ENCODE data around the gene C9orf50.
"Not testable (repeated sequence)": the region's sequence is repeated elsewhere in the genome, so short reads cannot be mapped to it uniquely, and the experiment has no call there.

The C9orf50 gene

DNA sequence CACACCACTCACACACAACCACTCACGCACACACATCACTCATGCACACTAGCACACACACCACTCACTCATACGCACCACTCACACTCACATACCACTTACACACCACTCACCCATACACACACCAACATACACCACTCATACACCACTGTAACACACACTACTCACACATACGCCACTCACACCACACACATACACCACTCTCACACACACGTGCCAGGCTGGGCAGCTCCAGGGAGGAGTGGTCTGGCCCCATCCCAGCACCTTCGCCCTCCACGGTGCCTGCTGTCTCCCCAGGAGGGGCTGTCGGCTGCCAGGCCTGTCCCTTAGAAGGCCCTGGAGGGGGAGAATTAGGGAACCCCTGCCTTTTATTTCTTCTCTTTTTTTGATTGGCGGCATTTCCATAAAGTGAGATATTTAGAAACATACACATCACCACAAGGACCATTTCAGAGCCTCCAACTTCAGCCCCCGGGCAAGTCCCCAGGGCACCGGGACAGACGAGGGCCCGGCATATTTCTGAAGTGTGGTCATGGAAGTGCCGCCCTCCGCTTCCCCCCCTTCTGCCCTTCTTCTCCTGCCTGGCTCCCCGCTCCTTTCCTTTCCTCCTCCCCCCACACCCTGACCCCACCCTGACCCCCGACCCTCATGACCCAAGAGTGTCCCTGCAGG is 27.3 kb upstream of the C9orf50 start:
- DNase-seq (ENCODE audit: low spot score), result no peak

GRCh38 chr9:129647635-129648034 is 26.7 kb upstream of the C9orf50 start:
- DNase-seq (ENCODE audit: low spot score), result no peak

DNA sequence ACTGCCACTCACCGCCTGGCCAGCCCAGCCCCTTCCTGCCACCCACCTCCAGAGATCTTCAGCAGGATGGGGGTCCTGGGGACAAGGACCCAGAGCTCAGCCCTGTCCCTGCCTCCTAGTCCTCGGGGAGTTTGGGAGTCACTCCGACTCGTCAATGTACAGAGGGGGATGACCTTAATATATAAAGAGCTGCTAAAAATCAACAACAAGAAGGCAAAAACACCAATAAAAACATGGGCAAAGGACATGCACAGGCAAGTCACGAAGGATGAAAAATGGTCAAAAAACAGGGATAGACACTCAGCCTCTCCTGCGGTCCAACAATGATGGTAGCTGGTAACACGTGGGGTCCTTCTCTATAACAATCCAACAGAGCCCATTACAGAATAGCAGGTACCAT is 25.8 kb upstream of the C9orf50 start:
- no peak for DNase-seq (ENCODE audit: low spot score)

GRCh38 chr9:129646252-129646651 is 25.4 kb upstream of the C9orf50 start:
- no peak for DNase-seq (ENCODE audit: low spot score)

DNA sequence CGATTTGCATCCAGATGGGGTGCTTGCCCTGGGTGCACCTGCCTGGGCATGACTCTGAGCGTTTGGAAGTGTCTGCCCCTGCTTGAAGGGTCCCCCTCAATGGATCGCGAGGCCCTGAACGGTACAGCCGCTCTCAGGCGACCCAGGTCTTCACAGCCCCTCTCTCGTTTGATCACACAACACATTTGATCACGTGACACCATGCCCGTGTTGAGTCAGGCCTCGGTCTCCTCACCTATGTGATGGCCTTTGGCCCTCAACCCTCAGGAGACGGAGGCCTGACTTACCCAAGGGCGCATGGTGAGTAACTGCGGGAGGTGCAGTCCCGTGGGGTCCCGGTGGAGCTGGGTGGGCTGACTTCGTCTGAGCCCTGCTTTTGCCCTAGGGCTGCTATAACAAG is 24.0 kb upstream of the C9orf50 start:
- no peak for DNase-seq (ENCODE audit: low spot score)

DNA sequence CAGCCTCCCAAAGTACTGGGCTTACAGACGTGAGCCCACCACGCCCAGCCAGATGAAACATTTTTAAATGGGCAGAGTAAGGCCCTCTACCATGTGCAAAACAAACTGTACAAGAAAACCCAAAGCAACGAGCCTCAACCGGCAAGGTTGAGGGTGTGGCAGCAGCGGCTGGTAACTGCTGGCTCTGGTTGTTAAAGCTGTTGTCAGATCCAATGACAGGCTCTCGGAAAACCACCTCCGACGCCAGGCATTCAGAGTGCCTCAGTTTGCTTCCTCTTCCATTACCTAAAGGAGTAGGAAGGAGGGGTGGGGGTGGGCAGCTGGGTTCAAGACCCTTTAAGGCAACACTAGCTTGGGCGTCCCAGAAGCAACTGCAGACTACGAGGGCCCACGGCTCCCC is 23.5 kb upstream of the C9orf50 start:
- no peak for DNase-seq (ENCODE audit: low spot score)

DNA sequence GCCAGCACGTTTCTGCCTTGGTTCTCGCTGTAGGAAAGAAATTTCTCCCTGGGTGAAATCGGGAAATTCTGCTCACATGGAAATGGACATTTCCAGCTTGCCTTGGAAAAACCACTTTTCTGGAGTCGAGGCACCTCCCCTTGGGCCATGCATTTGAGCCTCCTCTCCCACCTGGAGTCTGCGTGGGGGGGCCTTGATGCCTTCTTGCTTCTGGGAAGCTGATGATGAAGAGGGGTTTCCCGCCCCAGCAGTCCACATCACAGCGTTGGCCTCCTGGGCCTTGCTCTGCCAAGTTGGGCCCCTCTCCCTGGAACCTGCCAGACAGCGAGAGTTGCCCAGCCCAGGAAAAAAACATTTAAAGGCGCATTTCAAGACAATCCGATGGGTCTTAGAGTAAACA is 22.8 kb upstream of the C9orf50 start:
- no peak for DNase-seq (ENCODE audit: low spot score)

- peak; percentile 96 for DNase-seq (ENCODE audit: low spot score)
Measured at GRCh38 chr9:129641750-129642585, 21.1 kb upstream of the C9orf50 start, which contains the start of gene ASB6. TSS of gene ASB6 (minus strand) at chr9:129642151. CDS start at chr9:129641999, 152 bp downstream.

GRCh38 chr9:129640871-129641749 is 20.2 kb upstream of the C9orf50 start:
- DNase-seq (ENCODE audit: low spot score), result peak; percentile 47

- no peak for DNase-seq (ENCODE audit: low spot score)
Measured at GRCh38 chr9:129640086-129640870, 19.4 kb upstream of the C9orf50 start.

- DNase-seq (ENCODE audit: low spot score), result no peak
Measured at GRCh38 chr9:129639756-129640085, 18.8 kb upstream of the C9orf50 start.

DNA sequence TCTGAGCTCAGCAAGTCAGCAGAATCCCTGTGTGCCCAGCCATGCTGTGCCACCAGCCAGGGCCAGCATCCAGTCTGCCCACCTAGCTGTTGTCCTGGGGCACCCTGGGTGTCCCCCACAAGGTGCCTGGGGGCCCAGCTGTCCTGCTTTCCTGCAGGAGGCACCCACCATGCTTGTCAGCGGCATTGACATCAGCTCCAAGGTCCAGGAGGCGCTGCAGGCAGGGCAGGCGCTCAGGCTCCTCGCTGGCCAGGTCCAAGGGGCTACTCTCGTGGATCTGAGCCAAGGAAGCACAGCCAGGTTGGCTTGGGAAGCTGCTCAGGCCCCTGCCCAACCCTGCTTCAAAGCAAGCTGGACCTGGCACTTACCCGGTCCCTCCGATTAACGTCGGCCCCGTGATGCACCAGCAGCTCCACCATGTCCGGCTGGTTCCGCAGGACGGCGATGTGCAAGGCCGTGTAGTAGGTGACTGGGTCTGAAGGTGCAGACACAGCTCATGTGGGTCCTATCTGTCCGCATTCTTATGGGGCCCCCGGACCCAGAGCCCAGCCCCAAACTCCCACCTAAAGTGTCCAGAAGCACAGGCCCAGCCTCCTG is 18.2 kb upstream of the C9orf50 start:
- DNase-seq (ENCODE audit: low spot score), result no peak

GRCh38 chr9:129637673-129638439 is 17.0 kb upstream of the C9orf50 start:
- DNase-seq (ENCODE audit: low spot score), result no peak

GRCh38 chr9:129637102-129637501 is 16.2 kb upstream of the C9orf50 start:
- DNase-seq (ENCODE audit: low spot score), result no peak

GRCh38 chr9:129636343-129636742 is 15.4 kb upstream of the C9orf50 start:
- DNase-seq (ENCODE audit: low spot score), result not testable (repeated sequence)

DNA sequence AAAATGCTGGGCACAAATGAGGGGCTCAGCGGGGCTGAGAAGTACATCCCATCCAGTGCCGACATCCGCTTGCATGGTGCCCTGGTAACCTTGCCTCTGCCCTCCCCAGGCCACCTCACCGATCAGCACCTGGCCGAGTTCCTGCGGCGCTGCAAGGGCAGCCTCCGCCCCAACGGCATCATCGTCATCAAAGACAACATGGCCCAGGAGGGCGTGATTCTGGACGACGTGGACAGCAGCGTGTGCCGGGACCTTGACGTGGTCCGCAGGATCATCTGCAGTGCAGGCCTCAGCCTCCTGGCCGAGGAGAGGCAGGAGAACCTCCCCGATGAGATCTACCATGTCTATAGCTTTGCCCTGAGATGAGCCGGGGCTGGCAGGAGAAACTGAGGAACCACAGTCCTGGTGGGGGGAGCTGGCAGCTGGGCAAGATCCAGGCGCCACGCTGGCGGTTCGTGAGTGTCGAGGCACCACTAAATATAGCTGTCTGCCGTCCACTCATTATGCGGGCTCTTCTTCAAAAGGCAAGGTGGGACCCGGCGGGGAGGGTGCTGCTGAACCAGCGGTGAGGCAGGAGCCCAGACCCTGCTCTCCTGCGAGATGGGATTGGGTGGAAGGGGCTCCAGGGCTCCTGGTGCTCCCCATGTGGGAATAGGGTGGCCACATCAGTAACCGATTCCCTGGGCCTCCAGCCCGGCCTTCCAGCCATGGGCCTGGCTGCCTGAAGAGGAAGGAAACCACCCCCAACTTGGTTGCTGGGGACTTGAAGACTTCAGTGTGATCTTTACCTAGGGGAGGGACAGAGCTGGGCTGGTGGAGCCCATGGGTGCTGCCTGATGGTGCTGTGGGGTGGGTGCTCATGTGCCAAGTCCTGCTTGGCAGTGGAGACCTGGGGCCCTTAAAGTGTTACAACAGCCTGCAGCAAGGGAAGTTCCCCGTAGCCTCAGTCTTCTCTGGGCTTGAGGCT is 14.5 kb upstream of the C9orf50 start:
- DNase-seq (ENCODE audit: low spot score), result no peak

DNA sequence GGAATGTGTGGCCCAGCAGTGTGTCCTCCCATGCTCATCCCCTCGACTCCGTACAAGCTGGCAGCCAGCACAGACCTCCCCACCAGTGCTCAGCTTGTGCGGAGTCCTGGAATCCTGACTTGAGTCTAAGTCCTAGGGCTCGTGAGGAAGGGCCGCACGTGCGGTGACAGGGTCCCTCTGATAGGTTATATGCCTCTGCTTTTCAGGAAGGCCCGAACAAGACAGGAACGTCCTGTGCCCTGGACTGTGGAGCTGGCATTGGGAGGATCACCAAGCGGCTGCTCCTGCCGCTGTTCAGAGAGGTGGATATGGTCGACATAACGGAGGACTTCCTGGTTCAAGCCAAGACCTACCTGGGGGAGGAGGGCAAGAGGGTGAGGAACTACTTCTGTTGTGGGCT is 12.9 kb upstream of the C9orf50 start:
- no peak for DNase-seq (ENCODE audit: low spot score)

DNA sequence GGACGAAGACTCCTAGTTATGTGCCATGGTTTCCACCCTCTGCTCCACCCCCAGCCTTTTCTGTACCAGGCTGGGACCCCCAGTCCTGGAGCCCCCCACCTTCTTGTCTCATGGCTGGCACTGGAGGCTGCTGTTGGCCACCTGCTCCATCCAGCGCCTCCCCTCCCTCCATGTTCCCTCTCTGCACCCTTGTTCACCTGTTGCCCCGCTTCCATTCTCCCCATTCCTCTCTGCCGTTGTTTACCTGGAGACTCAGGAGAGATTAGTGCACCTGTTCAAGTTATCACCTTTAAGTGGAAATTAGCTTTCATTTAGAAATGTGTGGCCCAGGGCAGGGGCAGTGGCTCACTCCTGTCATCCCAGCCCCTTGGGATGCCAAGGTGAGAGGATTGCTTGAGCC is 12.3 kb upstream of the C9orf50 start:
- no peak for DNase-seq (ENCODE audit: low spot score)

- no peak for DNase-seq (ENCODE audit: low spot score)
Measured at GRCh38 chr9:129632460-129632859, 11.6 kb upstream of the C9orf50 start.
